Karpas-422 (cell line): ENCODE data around the gene KCTD4. TPM values are rescaled to one million over a fixed set of nuclear protein-coding genes. Genes with fewer than 3 reads are reported as not detected.

Experiments used
- DNase-seq: peaks from one replicate; pipeline ENCODE4 v3.0.0-alpha.2; 2015
- H2AFZ ChIP-seq: fragments of 200-600 bp; sonication (generic); 2 replicates; pipeline ENCODE4 v1.6.1; 2014; ENCODE audit warnings: antibody characterized with exemption, low read length, mixed read lengths
- H3K27ac ChIP-seq: fragments of 200-600 bp; sonication (generic); 2 replicates; pipeline ENCODE4 v1.5.1; 2014; ENCODE audit warnings: mild to moderate bottlenecking, low read length, moderate library complexity
- H3K27me3 ChIP-seq: fragments of 200-600 bp; sonication (generic); 2 replicates; pipeline ENCODE4 v1.6.1; 2014; ENCODE audit warnings: low read length, mixed read lengths
- H3K36me3 ChIP-seq: fragments of 200-600 bp; sonication (generic); 2 replicates; pipeline ENCODE4 v1.6.1; 2014; ENCODE audit warnings: low read length, mixed read lengths; ENCODE audit not compliant: insufficient read depth
- H3K4me1 ChIP-seq: fragments of 200-600 bp; sonication (generic); 2 replicates; pipeline ENCODE4 v1.6.1; 2014; ENCODE audit warnings: mild to moderate bottlenecking, low read length, mixed read lengths
- H3K4me2 ChIP-seq: fragments of 200-600 bp; sonication (generic); 2 replicates; pipeline ENCODE4 v1.6.1; 2014; ENCODE audit warnings: low read length, low read depth, mild to moderate bottlenecking; ENCODE audit not compliant: poor library complexity, severe bottlenecking
- H3K4me3 ChIP-seq: fragments of 200-600 bp; sonication (generic); 2 replicates; pipeline ENCODE4 v1.5.1; 2014; ENCODE audit warnings: mild to moderate bottlenecking, antibody characterized with exemption, low read length, mixed read lengths
- H3K79me2 ChIP-seq: fragments of 200-600 bp; sonication (generic); 2 replicates; pipeline ENCODE4 v1.6.1; 2014; ENCODE audit warnings: mild to moderate bottlenecking, low read length, mixed read lengths
- H3K9ac ChIP-seq: fragments of 200-600 bp; sonication (generic); 2 replicates; pipeline ENCODE4 v1.6.0; 2014; ENCODE audit warnings: low read length
- H3K9me2 ChIP-seq: fragments of 200-600 bp; sonication (generic), shearing (Covaris generic); replicated peaks from 2 replicates; pipeline ENCODE4 v1.6.0; 2014; ENCODE audit warnings: mild to moderate bottlenecking, low read length, moderate library complexity; ENCODE audit not compliant: insufficient read depth
- H3K9me3 ChIP-seq: fragments of 300-700, 200-600 bp; sonication (generic); 2 replicates; pipeline ENCODE4 v1.6.1; 2014; ENCODE audit warnings: low read length, mixed read lengths
- H4K20me1 ChIP-seq: fragments of 200-600 bp; sonication (generic); 2 replicates; pipeline ENCODE4 v1.6.1; 2014; ENCODE audit warnings: mild to moderate bottlenecking, antibody characterized with exemption, low read length, low read depth; ENCODE audit not compliant: insufficient read depth
- total RNA-seq: library from RNA; depleted of rRNA; stranded (reverse); fragments of >200 nt; shearing (Covaris generic); gene quantifications from 2 replicates; pipeline ENCODE4 v1.2.3, GENCODE V29; 2014; ENCODE audit warnings: low replicate concordance

KCTD4 gene
- total RNA-seq, 1 experiment from 2014 or later: not detected

- Histone ChIP-seq H3K9me2 (no peaks in the 10 kb centered on the region), H2AFZ (no peak overlapping the region), H3K4me2 (no peak overlapping the region), H3K27ac (no peak overlapping the region), H3K9ac (no peak overlapping the region), H4K20me1 (no peaks in the 10 kb centered on the region), H3K4me3 (no peak overlapping the region), H3K36me3 (peaks cover 6% of the 10 kb centered on the region; the same call in 1 of the 2 replicates), H3K27me3 (no peaks in the 10 kb centered on the region), H3K4me1 (no peaks in the 10 kb centered on the region), H3K9me3 (no peaks in the 10 kb centered on the region), H3K79me2 (peaks cover 91% of the 10 kb centered on the region)
- no peak for DNase-seq
These were observed 19.9 kb downstream of the KCTD4 start for GRCh38 chr13:45180713-45181601.

DNA sequence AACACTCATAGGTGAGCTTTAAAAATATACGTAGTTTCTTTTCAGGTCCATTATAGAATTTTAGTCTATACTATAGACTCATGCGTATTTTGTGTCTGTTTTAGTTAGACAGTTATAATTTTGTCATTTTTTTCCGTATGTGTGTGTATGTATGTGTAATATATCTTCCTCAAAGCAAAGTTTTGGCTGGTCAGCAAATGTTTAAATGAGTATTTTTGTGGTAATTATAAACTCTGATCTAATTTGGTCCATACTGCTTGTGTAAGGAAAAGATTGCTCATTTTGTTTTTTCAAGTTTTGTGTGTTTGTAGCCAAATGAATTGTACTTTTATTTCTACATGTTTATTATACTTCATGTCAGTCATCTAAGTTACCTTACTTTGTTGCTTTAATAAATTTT lies 20.5 kb downstream of the KCTD4 start:
- Histone ChIP-seq H4K20me1 (no peaks in the 10 kb centered on the region), H3K79me2 (peaks cover 92% of the 10 kb centered on the region), H3K27ac (no peak overlapping the region), H3K4me1 (no peaks in the 10 kb centered on the region), H3K4me2 (no peak overlapping the region), H3K9ac (no peak overlapping the region), H3K9me3 (no peaks in the 10 kb centered on the region), H3K27me3 (no peaks in the 10 kb centered on the region), H3K4me3 (no peak overlapping the region), H3K9me2 (no peaks in the 10 kb centered on the region), H3K36me3 (peaks cover 3% of the 10 kb centered on the region; the same call in 1 of the 2 replicates), H2AFZ (no peak overlapping the region)
- no peak for DNase-seq

DNA sequence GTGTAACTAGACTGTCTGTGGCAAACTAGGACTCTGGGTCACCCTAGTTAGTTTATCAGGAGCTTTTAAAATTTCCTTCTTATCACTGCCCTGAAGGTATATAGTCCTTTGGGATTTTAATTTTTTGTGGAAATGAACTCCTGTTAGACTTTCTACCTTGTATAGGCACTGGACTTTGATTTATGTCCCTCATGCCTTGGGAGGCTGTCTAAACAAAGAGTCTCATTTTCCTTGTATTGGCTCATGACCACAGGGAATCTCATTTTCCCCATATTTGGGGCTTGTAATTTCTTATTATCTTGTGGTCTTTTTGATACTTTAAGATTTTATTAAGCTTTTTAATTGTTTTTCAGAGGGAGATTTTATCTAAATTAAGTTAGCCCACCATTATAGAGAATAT lies 21.4 kb downstream of the KCTD4 start:
- no peak for DNase-seq
- Histone ChIP-seq H2AFZ (no peak overlapping the region), H3K9ac (no peak overlapping the region), H3K4me2 (no peak overlapping the region), H3K27me3 (no peaks in the 10 kb centered on the region), H3K27ac (no peak overlapping the region), H3K9me3 (no peaks in the 10 kb centered on the region), H3K4me3 (no peak overlapping the region), H3K4me1 (no peaks in the 10 kb centered on the region), H3K36me3 (peaks cover 3% of the 10 kb centered on the region; the same call in 1 of the 2 replicates), H4K20me1 (no peaks in the 10 kb centered on the region), H3K79me2 (peaks cover 91% of the 10 kb centered on the region), H3K9me2 (no peaks in the 10 kb centered on the region)

DNA sequence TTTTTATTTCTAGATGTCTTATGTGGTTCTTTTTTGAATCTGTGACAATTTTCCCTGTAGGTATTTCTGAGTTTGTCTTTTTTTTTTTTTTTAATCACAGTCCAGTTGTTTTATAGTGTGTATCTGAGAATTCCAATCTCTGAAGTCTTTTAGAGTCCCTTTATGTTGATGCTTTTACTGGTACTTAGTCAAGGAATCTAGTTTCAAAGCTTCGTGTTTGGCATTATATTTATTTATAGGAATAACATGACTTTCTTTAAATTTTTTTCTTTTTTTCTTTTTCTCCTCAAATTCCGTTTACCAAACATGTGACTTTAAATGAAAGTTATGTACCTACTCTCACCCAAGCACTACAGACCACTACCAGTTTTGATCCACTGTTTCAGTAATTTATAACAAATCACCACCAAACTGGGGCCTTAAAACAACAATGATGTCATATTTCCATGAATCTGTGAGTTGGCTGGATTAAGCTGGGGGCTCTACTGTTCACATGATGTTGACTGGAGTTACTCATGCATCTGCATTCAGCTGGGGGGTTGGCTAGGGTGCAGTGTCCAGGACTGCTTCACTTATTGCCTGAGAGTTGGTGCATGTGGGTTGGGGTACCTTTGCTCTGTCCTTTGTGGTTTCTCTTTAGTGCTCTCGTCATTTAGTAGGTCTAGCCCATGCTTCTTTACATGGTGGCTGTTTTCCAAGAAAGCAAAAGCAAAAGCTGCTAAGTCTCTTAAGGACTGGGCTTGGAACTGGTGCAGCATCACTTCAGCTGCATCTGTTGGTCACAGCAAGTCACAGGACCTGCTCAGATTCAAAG lies 22.3 kb downstream of the KCTD4 start:
- H3K9ac ChIP-seq: no peak overlapping the region
- DNase-seq: no peak
- H2AFZ ChIP-seq: no peak overlapping the region

GRCh38 chr13:45174478-45174877 lies 26.4 kb downstream of the KCTD4 start:
- Histone ChIP-seq H3K4me3 (no peak overlapping the region), H2AFZ (no peak overlapping the region), H3K9me2 (no peaks in the 10 kb centered on the region), H4K20me1 (no peaks in the 10 kb centered on the region), H3K27ac (no peak overlapping the region), H3K27me3 (no peaks in the 10 kb centered on the region), H3K4me2 (no peak overlapping the region), H3K79me2 (peaks cover 92% of the 10 kb centered on the region), H3K4me1 (no peaks in the 10 kb centered on the region), H3K36me3 (no peaks in the 10 kb centered on the region; the same call in 1 of the 2 replicates), H3K9ac (no peak overlapping the region), H3K9me3 (no peaks in the 10 kb centered on the region)
- no peak for DNase-seq

More for the DNA sequence above, 22.3 kb downstream of the KCTD4 start:
- H3K79me2 ChIP-seq: peaks cover 91% of the 10 kb centered on the region
- peaks cover 3% of the 10 kb centered on the region; the same call in 1 of the 2 replicates for H3K36me3 ChIP-seq
- no peaks in the 10 kb centered on the region for H3K27me3 ChIP-seq
- no peak overlapping the region for H3K27ac ChIP-seq
- H3K9me3 ChIP-seq: no peaks in the 10 kb centered on the region
- no peaks in the 10 kb centered on the region for H3K4me1 ChIP-seq
- no peak overlapping the region for H3K4me2 ChIP-seq
- H3K9me2 ChIP-seq: no peaks in the 10 kb centered on the region
- H3K4me3 ChIP-seq: no peak overlapping the region
- no peaks in the 10 kb centered on the region for H4K20me1 ChIP-seq

DNA sequence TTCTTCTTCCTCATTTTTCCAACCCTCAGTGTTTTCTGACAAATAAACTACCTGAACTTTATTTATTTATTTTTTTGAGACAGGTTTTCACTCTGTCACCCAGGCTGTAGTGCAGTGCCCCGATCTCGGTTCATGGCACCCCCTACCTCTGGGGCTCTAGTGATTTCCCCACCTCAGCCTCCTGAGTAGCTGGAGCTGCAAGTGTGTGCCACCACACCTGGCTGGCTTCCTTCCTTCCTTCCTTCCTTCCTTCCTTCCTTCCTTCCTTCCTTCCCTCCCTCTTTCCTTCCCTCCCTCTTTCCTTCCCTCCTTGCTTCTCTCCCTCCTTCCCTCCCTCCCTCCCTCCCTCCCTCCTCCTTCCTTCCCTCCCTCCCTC lies 32.3 kb downstream of the KCTD4 start:
- no peak overlapping the region for H3K4me2 ChIP-seq

DNA sequence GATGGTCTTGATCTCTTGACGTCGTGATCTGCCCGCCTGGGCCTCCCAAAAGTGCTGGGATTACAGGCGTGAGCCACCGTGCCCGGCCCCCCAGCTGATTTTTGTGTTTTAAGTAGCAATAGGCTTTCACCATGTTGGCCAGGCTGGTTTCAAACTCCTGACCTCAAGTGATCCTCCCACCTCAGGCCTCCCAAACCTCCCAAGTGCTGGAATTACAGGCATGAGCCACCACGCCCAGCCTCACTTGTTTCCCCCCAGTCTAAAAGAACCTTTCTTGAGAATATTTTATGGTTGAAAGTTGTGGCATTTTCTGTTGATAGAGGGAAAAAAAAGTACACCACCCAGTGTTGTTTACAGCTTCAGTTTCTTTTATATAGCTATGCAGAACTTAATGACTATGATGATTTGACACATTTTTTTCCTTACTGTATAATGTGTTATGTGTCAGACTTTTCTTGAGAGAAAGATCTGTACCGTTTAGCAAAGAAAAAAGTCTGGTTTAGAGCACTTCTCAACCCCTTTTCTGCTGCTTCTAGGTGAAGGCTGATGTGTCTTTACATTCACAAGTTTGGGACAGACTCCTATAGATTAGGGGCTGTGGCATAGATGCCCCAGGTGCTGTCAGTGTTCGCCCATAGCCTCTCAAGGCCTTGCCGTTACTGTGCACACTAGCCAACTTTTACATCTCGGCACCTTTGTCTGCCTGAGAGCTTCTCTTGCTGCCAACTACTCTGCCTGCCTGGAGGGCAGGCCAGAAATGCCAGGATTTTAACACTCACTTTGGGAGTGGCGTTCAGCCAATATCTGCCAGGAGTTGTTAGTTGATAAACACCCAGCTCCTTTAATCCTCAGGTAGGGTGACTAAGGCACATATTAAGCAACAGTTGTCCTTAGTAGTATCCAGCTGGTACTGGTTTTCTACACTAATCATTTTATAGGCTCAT lies 33.0 kb downstream of the KCTD4 start:
- Histone ChIP-seq H3K9me3 (no peaks in the 10 kb centered on the region), H3K4me1 (no peaks in the 10 kb centered on the region), H3K36me3 (no peaks in the 10 kb centered on the region), H3K27me3 (no peaks in the 10 kb centered on the region), H2AFZ (no peak overlapping the region), H3K79me2 (peaks cover 73% of the 10 kb centered on the region), H3K4me2 (no peak overlapping the region), H3K9me2 (no peaks in the 10 kb centered on the region), H4K20me1 (no peaks in the 10 kb centered on the region), H3K4me3 (no peak overlapping the region), H3K27ac (no peak overlapping the region), H3K9ac (no peak overlapping the region)
- DNase-seq: no peak

More for the DNA sequence above, 32.3 kb downstream of the KCTD4 start:
- Histone ChIP-seq H3K4me3 (no peak overlapping the region), H4K20me1 (no peaks in the 10 kb centered on the region), H3K27ac (no peak overlapping the region), H3K27me3 (no peaks in the 10 kb centered on the region), H2AFZ (no peak overlapping the region), H3K9ac (no peak overlapping the region), H3K36me3 (no peaks in the 10 kb centered on the region), H3K79me2 (peaks cover 74% of the 10 kb centered on the region), H3K4me1 (no peaks in the 10 kb centered on the region), H3K9me3 (no peaks in the 10 kb centered on the region), H3K9me2 (no peaks in the 10 kb centered on the region)
- DNase-seq: no peak
